ENCODE results near the gene PSMB9.

GRCh38 chr6:32879691-32880090 lies 25.7 kb downstream of the PSMB9 start:
- TF ChIP-seq HMGXB4 (CRISPR knock-in tag; IDR thresholded peaks at IDR 0.05), result no peak
- TF ChIP-seq POLR2AphosphoS5 (IDR thresholded peaks at IDR 0.05; ENCODE audit: control insufficient read depth, insufficient read depth, low read depth, low read length), result no peak
- no peak for TF ChIP-seq RAD21 (CRISPR knock-in tag; conservative IDR thresholded peaks at IDR 0.05 in 1 of 2, IDR thresholded peaks at IDR 0.05 in 1 of 2)
- no peak for TF ChIP-seq MGA (IDR thresholded peaks at IDR 0.05)

Data from K562 (cell line).